Activated CD4-positive, CD25-positive, alpha-beta regulatory T cell treated with anti-CD3 and anti-CD28 coated beads, Interleukin-2, amount 50 U/mL, for 72 hours (primary cell): ENCODE measurements around the gene CDC5L.
"Not testable (repeated sequence)": the region's sequence is repeated elsewhere in the genome, so short reads cannot be mapped to it uniquely, and the experiment has no call there.

Experiments
- DNase-seq: peaks from one replicate; pipeline ENCODE4 v3.0.0; 2021

Gene CDC5L

GRCh38 chr6:44387346-44388134 lies at the start of gene CDC5L:
CDC5L (plus strand) TSS chr6:44387706; CDS start chr6:44387824, 118 bp downstream.
- DNase-seq, result peak; percentile 85

- peak; percentile 61 for DNase-seq
Observed at GRCh38 chr6:44338228-44339122, 49.0 kb upstream of the CDC5L start.

GRCh38 chr6:44339301-44339700 lies 48.2 kb upstream of the CDC5L start:
- DNase-seq, result no peak

- DNase-seq, result no peak
Observed at GRCh38 chr6:44339763-44340625, 47.5 kb upstream of the CDC5L start.

GRCh38 chr6:44341095-44341890 lies 46.2 kb upstream of the CDC5L start:
- DNase-seq, result no peak

GRCh38 chr6:44342052-44342451 lies 45.5 kb upstream of the CDC5L start:
- no peak for DNase-seq

- no peak for DNase-seq
Observed at GRCh38 chr6:44342489-44342888, 45.0 kb upstream of the CDC5L start, which contains the start of gene SPATS1. SPATS1 (plus strand) TSS chr6:44342650; CDS start chr6:44343096, 446 bp downstream.

GRCh38 chr6:44346818-44347217 lies 40.7 kb upstream of the CDC5L start:
- not testable (repeated sequence) for DNase-seq

- DNase-seq, result no peak
Observed at GRCh38 chr6:44349904-44350649, 37.4 kb upstream of the CDC5L start.

GRCh38 chr6:44350650-44350994 lies 36.9 kb upstream of the CDC5L start:
- DNase-seq, result not testable (repeated sequence)

- DNase-seq, result no peak
Observed at GRCh38 chr6:44352259-44352658, 35.2 kb upstream of the CDC5L start.

GRCh38 chr6:44353336-44353735 lies 34.2 kb upstream of the CDC5L start:
- no peak for DNase-seq

GRCh38 chr6:44355640-44356039 lies 31.9 kb upstream of the CDC5L start:
- no peak for DNase-seq

GRCh38 chr6:44356487-44356886 lies 31.0 kb upstream of the CDC5L start:
- no peak for DNase-seq

- no peak for DNase-seq
Observed at GRCh38 chr6:44359973-44360372, 27.5 kb upstream of the CDC5L start.

- no peak for DNase-seq
Observed at GRCh38 chr6:44361947-44362346, 25.6 kb upstream of the CDC5L start.

- DNase-seq, result no peak
Observed at GRCh38 chr6:44363377-44363926, 24.1 kb upstream of the CDC5L start.

- no peak for DNase-seq
Observed at GRCh38 chr6:44366781-44367180, 20.7 kb upstream of the CDC5L start.

- DNase-seq, result no peak
Observed at GRCh38 chr6:44367681-44368080, 19.8 kb upstream of the CDC5L start.

- DNase-seq, result no peak
Observed at GRCh38 chr6:44373051-44373450, 14.5 kb upstream of the CDC5L start.

GRCh38 chr6:44373787-44374186 lies 13.7 kb upstream of the CDC5L start:
- DNase-seq, result no peak
